ENCODE measurements around the gene SHTN1. TPM values are rescaled to one million over a fixed set of nuclear protein-coding genes. Genes with fewer than 3 reads are reported as not detected.

The SHTN1 gene
- total RNA-seq, 1 experiment from 2014 or later, result 187 TPM

GRCh38 chr10:116947841-116948529 lies 57.0 kb downstream of the SHTN1 start:
- DNase-seq (ENCODE audit: low read depth, low spot score), result peak; percentile 22

GRCh38 chr10:116944911-116945310 lies 60.1 kb downstream of the SHTN1 start:
- in situ Hi-C loops (cut with HindIII; ENCODE audit: low pct_unique_long_range_greater_than_20kb, low sequenced_read_pairs), result no loop called here
- no peak for DNase-seq (ENCODE audit: low read depth, low spot score)

More at GRCh38 chr10:116947841-116948529, 57.0 kb downstream of the SHTN1 start:
- in situ Hi-C loops (cut with HindIII; ENCODE audit: low pct_unique_long_range_greater_than_20kb, low sequenced_read_pairs), result no loop called here

DNA sequence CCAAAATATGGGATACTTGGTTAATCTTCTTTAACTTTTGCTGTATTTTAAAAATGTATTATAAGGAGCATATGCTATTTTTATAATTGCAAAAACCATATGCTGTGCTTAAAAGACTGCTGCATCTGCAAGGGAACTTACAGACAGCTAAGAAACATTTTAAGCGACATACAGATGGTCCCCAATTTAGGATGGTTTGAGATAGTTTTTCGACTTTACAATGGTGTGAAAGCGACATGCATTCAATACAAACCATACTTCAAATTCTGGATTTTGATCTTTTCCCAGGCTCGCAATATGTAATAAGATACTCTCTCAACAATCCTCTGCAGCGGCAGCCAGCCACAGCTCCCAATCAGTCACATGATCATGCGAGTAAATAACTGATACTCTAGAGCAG lies 73.2 kb downstream of the SHTN1 start:
- DNase-seq (ENCODE audit: low read depth, low spot score), result no peak
- in situ Hi-C loops (cut with HindIII; ENCODE audit: low pct_unique_long_range_greater_than_20kb, low sequenced_read_pairs), result no loop called here

- DNase-seq (ENCODE audit: low read depth, low spot score), result no peak
- in situ Hi-C loops (cut with HindIII; ENCODE audit: low pct_unique_long_range_greater_than_20kb, low sequenced_read_pairs), result no loop called here
Measured at GRCh38 chr10:116926426-116926825, 78.6 kb downstream of the SHTN1 start.

DNA sequence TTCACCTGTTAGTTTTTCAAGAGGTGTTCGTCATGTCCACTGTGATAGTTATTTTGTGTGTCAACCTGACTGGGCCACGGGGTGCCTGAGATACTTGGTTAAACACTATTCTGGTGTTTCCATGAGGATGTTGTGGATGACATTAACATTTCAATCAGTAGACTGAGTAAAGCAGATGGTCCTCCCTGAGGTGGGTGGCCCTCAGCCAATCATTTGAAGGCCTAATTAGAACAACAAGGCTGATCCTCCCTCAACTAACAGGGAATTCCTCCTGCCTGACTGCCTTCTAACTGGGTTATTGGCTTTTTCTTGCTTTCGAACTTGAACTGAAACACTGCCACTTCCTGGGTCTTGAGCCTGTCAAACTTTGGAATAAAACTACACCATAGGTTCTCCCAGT lies 79.9 kb downstream of the SHTN1 start:
- DNase-seq (ENCODE audit: low read depth, low spot score), result no peak
- in situ Hi-C loops (cut with HindIII; ENCODE audit: low pct_unique_long_range_greater_than_20kb, low sequenced_read_pairs), result no loop called here

GRCh38 chr10:116919706-116920105 lies 85.3 kb downstream of the SHTN1 start:
- in situ Hi-C loops (cut with HindIII; ENCODE audit: low pct_unique_long_range_greater_than_20kb, low sequenced_read_pairs), result no loop called here
- DNase-seq (ENCODE audit: low read depth, low spot score), result no peak

DNA sequence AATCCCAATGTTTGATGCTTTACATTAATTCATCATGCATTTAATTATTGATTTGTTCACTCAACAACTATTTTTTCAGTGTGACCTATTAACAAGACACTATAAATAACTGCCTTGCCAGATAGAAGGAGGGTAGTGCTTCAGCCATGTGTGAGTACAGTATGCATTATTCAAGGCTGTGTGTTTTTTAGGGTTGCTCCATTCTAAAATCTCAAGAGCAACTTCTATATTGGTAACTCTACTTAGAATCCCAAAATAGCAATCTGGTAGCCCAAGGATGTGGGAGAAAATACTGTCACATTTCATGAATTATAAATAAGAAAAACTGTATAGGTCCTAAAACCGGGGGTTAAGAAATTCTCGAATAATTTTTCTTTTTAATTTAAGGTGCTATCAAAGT lies 85.8 kb downstream of the SHTN1 start:
- no peak for DNase-seq (ENCODE audit: low read depth, low spot score)
- in situ Hi-C loops (cut with HindIII; ENCODE audit: low pct_unique_long_range_greater_than_20kb, low sequenced_read_pairs), result no loop called here

DNA sequence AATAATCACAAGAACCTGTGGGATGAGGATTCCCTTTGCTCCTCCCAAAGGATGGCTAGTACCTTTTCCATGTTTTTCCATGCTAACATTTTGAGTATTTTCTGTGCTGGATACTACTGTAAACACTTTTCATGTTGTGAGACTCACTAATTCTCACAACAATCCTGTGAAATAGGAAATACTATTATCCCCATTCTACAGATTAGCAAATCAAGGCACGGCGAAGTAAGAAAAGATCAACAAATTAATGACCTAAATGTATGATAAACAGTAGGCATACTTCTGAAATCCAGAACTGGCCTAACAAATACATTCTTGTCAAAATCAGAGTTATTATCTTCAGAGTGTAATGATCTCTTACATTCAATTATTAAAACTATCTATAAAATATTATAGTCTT lies 86.4 kb downstream of the SHTN1 start:
- no peak for DNase-seq (ENCODE audit: low read depth, low spot score)
- in situ Hi-C loops (cut with HindIII; ENCODE audit: low pct_unique_long_range_greater_than_20kb, low sequenced_read_pairs), result no loop called here

GRCh38 chr10:116917481-116917880 lies 87.5 kb downstream of the SHTN1 start:
- in situ Hi-C loops (cut with HindIII; ENCODE audit: low pct_unique_long_range_greater_than_20kb, low sequenced_read_pairs), result no loop called here

DNA sequence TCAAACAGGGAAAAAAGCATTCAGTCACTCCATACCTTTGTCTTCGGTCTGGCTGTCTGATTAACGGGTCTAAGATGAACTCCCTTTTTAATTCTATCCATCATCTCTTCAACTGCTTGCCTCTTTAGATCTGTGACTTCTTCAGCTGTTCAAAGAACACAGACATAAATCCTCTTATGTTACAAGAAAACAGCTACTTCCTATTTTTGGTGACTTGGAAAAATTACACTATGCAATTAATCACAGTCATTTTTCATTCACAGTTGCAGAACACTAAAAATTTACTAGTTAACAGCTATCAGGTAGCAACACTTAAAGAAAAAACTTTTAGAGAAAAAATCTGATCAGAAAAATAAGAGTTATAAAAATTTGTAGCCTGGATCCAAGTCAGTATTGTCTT lies 89.6 kb downstream of the SHTN1 start:
- in situ Hi-C loops (cut with HindIII; ENCODE audit: low pct_unique_long_range_greater_than_20kb, low sequenced_read_pairs), result no loop called here

More at GRCh38 chr10:116917481-116917880, 87.5 kb downstream of the SHTN1 start:
- DNase-seq (ENCODE audit: low read depth, low spot score), result no peak

DNA sequence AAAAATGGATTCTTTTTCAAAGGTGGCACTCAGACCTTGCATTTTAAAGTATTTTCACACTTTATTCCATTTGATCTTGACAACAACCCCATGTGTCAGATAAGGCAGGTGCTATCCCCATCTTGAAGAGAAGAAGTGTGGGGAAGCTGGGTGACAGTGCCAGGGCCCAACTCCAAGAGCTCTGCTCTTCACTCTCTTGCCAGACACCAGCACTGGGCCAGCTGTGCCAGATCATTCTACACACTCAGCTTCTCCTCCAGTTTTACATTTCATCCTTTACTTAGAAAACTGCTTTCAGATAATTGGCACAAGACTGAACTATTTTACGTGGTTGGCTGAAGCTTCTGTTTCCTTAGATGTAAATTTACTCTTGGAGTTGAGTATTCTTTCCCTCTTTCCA lies 91.3 kb downstream of the SHTN1 start:
- in situ Hi-C loops (cut with HindIII; ENCODE audit: low pct_unique_long_range_greater_than_20kb, low sequenced_read_pairs), result no loop called here
- DNase-seq (ENCODE audit: low read depth, low spot score), result no peak

More for the DNA sequence above, 89.6 kb downstream of the SHTN1 start:
- no peak for DNase-seq (ENCODE audit: low read depth, low spot score)

GRCh38 chr10:116912162-116912561 lies 92.8 kb downstream of the SHTN1 start:
- in situ Hi-C loops (cut with HindIII; ENCODE audit: low pct_unique_long_range_greater_than_20kb, low sequenced_read_pairs), result no loop called here
- DNase-seq (ENCODE audit: low read depth, low spot score), result no peak

DNA sequence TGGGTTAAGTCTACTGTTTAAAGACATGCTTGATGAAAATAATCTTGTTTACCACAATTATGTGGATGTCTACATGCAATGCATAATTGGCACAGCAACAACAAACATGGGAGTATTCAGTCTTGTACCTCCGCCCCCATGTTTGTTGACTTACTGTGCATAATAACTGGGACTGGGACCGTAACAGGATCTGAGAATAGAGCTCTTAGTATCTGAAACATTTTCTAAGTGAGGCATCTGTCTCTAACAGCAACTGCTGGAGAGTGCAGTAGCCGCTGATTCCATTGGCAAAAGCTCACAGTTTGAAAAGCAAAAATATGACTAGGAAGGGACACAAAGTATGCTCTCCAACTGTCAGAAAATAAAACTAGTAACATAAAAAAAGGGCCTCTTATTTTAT lies 94.1 kb downstream of the SHTN1 start:
- in situ Hi-C loops (cut with HindIII; ENCODE audit: low pct_unique_long_range_greater_than_20kb, low sequenced_read_pairs), result no loop called here
- no peak for DNase-seq (ENCODE audit: low read depth, low spot score)

GRCh38 chr10:116909307-116909706 lies 95.7 kb downstream of the SHTN1 start:
- in situ Hi-C loops (cut with HindIII; ENCODE audit: low pct_unique_long_range_greater_than_20kb, low sequenced_read_pairs), result no loop called here
- no peak for DNase-seq (ENCODE audit: low read depth, low spot score)

DNA sequence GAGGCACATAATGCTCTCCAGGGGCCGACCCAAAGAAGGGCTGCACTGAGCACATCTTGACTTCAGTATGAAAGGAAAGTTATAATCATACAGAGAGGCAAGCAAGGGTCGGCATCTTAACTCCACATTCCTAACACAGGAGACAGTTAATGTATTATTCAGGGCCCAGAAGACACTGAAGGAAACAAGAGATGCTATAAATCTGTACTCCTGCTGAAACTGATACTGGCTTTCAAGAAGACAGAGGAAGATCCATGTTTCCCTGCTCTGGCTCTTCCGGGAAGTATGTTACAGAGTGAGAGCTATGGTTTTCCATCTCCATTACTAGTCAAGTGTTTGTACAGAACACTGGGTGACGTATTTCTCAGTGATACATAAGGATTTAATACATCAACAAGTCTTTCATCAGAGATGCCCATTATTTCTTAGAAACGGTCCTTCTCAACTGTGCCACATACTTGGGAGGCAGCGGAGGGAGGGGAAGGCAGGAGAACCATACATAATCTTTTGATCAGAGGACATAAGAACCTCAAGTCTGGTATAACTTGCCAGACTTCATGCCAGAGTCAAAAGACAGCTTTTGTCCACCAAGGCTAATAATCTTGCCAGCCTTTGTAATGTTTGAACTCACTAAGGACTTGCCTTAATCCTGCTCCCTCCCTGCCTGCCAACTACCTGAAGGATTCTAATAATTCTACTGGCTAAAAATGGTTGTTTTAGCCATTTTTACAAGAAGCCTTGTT lies 97.6 kb downstream of the SHTN1 start:
- in situ Hi-C loops (cut with HindIII; ENCODE audit: low pct_unique_long_range_greater_than_20kb, low sequenced_read_pairs), result no loop called here
- DNase-seq (ENCODE audit: low read depth, low spot score), result no peak

DNA sequence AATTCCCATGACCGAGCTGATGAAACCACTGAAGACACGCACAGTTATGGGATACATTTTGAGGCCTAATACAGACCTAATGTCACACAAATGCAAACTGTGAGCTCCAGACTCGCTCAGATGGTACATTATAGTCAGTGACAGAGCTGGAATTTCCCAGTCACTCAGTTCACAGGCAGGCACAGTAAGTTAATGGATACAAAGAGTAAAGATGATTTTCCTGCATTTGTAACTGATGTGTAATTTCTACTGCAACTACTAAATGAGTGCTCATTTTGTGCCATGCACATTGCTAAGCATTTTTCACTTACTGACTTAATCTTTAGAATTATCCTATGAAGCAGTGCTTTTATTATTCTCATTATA lies 99.2 kb downstream of the SHTN1 start:
- in situ Hi-C loops (cut with HindIII; ENCODE audit: low pct_unique_long_range_greater_than_20kb, low sequenced_read_pairs), result no loop called here
- DNase-seq (ENCODE audit: low read depth, low spot score), result no peak

DNA sequence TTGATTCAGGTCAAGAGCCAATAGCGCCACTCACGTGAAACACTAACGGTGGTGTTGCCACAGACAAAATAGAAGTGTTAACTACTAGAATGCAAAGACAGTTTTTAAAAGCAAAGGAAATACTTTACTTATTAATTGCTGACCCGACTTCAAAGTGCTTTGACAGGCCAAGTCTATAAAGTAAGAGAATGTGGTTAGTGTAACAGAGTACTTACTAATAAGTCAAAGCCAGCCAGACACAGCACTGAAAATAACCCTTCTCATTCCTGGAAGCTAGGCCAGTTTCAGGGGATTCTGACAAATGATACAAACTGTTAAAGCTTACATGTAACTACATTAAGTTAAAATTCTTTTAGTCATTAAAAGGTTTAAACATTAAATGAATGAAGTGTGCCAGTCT lies 105.4 kb downstream of the SHTN1 start:
- DNase-seq (ENCODE audit: low read depth, low spot score), result no peak
- in situ Hi-C loops (cut with HindIII; ENCODE audit: low pct_unique_long_range_greater_than_20kb, low sequenced_read_pairs), result no loop called here

GRCh38 chr10:116893686-116894037 lies 111.3 kb downstream of the SHTN1 start:
- in situ Hi-C loops (cut with HindIII; ENCODE audit: low pct_unique_long_range_greater_than_20kb, low sequenced_read_pairs), result no loop called here
- DNase-seq (ENCODE audit: low read depth, low spot score), result no peak

DNA sequence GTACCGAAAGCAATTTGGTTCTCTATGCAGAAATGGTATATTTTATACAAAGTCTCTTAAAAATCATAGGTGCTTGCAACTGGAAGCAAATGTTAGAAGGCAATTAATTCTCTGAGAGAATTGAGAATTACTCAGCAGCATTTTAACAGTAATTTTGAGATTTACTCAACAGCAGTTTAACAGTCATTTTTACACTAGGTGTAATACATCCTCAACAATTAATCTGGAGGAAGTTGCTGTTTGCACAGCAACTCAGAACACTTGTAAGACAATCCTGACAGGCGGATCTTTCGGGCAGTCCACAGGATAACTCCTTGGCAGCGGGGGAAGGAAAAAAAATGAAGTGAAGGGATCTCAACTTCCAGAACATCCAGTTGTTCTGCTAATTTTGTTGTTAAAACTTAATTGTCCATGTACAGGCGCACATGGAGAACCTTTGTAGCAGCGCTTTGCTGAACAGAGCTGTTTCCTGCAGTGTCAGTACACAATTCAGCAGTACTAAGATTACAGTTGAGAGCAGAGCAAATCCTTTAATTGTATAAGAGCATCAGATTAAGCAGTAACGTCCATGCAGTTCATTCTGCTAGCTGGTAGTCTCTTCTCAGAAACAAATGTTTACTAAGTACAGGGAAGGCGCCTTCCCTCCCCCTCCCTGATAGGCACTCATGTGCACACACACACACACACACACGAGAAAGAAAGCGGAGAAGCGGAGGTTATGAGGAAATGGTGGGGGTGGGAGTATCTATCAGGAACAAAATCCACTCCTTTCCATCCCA lies 111.9 kb downstream of the SHTN1 start:
- DNase-seq (ENCODE audit: low read depth, low spot score), result no peak
- in situ Hi-C loops (cut with HindIII; ENCODE audit: low pct_unique_long_range_greater_than_20kb, low sequenced_read_pairs), result no loop called here

Data from SK-MEL-5 (cell line).